Natural killer cell (primary cell): ENCODE data around the gene REXO4. TPM values are rescaled to one million over a fixed set of nuclear protein-coding genes. Genes with fewer than 3 reads are reported as not detected.

Experiments
- ATAC-seq, 3 donors: fragments of 150-1000 bp in 2 of 3; fragments of 200-7000 bp in 1 of 3; cut with Tn5 transposase; 1 replicate in 1 of 3; 2 replicates in 2 of 3; pipeline ENCODE4 v1.10.0; 2021; ENCODE audit warnings: mild to moderate bottlenecking in 2 of 3, moderate library complexity in 2 of 3
- DNase-seq, 2 donors: peaks; one replicate each; pipeline versions ENCODE4 v3.0.0 to v3.0.0-alpha.2; 2013 to 2021; ENCODE audit warnings: mixed read lengths in 1 of 2
- H3K27ac ChIP-seq: one replicate; pipeline ENCODE4 v1.5.1; 2013; ENCODE audit warnings: mild to moderate bottlenecking, low read length
- H3K27me3 ChIP-seq: one replicate; pipeline ENCODE4 v1.6.1; 2013; ENCODE audit warnings: low read length; ENCODE audit not compliant: control insufficient read depth, insufficient read depth
- H3K36me3 ChIP-seq: one replicate; pipeline ENCODE4 v1.6.1; 2013; ENCODE audit warnings: low read length; ENCODE audit not compliant: control insufficient read depth, insufficient read depth
- H3K4me1 ChIP-seq: one replicate; pipeline ENCODE4 v1.6.1; 2013; ENCODE audit warnings: low read length; ENCODE audit not compliant: control insufficient read depth, insufficient read depth
- H3K4me3 ChIP-seq: one replicate; pipeline ENCODE4 v1.5.1; 2013; ENCODE audit warnings: low read length
- H3K9me3 ChIP-seq: one replicate; pipeline ENCODE4 v1.6.1; 2013; ENCODE audit warnings: low read length; ENCODE audit not compliant: control insufficient read depth, insufficient read depth
- H3K27ac Mint-ChIP-seq, 2 donors: one replicate each; pipeline ENCODE4 v1.8.0; 2022; ENCODE audit warnings: mild to moderate bottlenecking in 2 of 2, mixed read lengths in 2 of 2, moderate library complexity in 1 of 2
- H3K27me3 Mint-ChIP-seq, 2 donors: one replicate each; pipeline ENCODE4 v1.8.0; 2022; ENCODE audit warnings: low read depth in 2 of 2, mixed read lengths in 2 of 2
- H3K36me3 Mint-ChIP-seq: one replicate; pipeline ENCODE4 v1.8.0; 2022; ENCODE audit warnings: mixed read lengths
- H3K4me1 Mint-ChIP-seq, 2 donors: one replicate each; pipeline ENCODE4 v1.8.0; 2022; ENCODE audit warnings: mixed read lengths in 2 of 2
- H3K4me3 Mint-ChIP-seq: one replicate; pipeline ENCODE4 v1.8.0; 2022; ENCODE audit warnings: mild to moderate bottlenecking, moderate library complexity, mixed read lengths
- H3K9me3 Mint-ChIP-seq, 2 donors: one replicate each; pipeline ENCODE4 v1.8.0; 2022; ENCODE audit warnings: mixed read lengths in 2 of 2
- CTCF ChIP-seq: fragments of 200-600 bp; IDR thresholded peaks from one replicate; pipeline ENCODE4 v1.8.0; 2022; ENCODE audit warnings: antibody characterized with exemption
- WGBS: methylation state at CpG from one replicate; pipeline ENCODE4 v1.1.7; 2013; ENCODE audit warnings: missing lambda C conversion rate; ENCODE audit not compliant: insufficient coverage; 5-methylcytosine and 5-hydroxymethylcytosine counted together
- intact Hi-C: fragments of 100-400 bp; cut with micrococcal nuclease; formaldehyde crosslinking; loops from one replicate; pipeline ENCODE4 v1.14.2; 2022
- total RNA-seq, 4 donors: library from RNA; stranded (reverse); fragments of 120-200 nt in 1 of 4; gene quantifications; one replicate each; pipeline versions ENCODE4 v1.2.3 to v1.2.4, GENCODE V29; 2013 to 2022

Gene REXO4
- total RNA-seq, 3 donors from 2014 or later (not counting 1 experiment from before 2014, with no cell fraction given), result 14.2 to 21.6 (median 18.8) TPM

- Histone ChIP-seq H3K36me3 (peaks cover 8% of the 10 kb centered on the region), H3K27ac (peak overlapping the region; percentile 75), H3K27me3 (no peaks in the 10 kb centered on the region), H3K9me3 (no peaks in the 10 kb centered on the region), H3K4me1 (peaks cover 55% of the 10 kb centered on the region), H3K4me3 (peak overlapping the region; percentile 72)
- DNase-seq (peak in 1 of 2 donors; percentile 38), ATAC-seq (peak in 1 of 3 donors; percentile 2)
- H3K36me3 Mint-ChIP-seq, result no peaks in the 10 kb centered on the region
- whole genome bisulfite sequencing, result under 1% methylated on average over 39 of the region's 39 CpGs
- H3K4me1 Mint-ChIP-seq, result peaks cover 35 to 42% of the 10 kb centered on the region in 2 donors
- H3K27me3 Mint-ChIP-seq, result no peaks in the 10 kb centered on the region
- no peaks in the 10 kb centered on the region for H3K9me3 Mint-ChIP-seq
- TF ChIP-seq CTCF, result no peak
- peak overlapping the region; percentile 95 to 96 for H3K27ac Mint-ChIP-seq
- intact Hi-C loops, result loop anchor here (10.0 kb wide), 1 partner anchor 190 kb away; no protein-coding TSS in a partner anchor
- H3K4me3 Mint-ChIP-seq, result peak overlapping the region; percentile 96
Observed at GRCh38 chr9:133375116-133375723, 42.6 kb downstream of the REXO4 start.

- no peaks in the 10 kb centered on the region for H3K27me3 Mint-ChIP-seq
- peak overlapping the region; percentile 75 for H3K27ac ChIP-seq
- WGBS, result 15% methylated on average over 11 of the region's 12 CpGs
- no peaks in the 10 kb centered on the region for H3K9me3 ChIP-seq
- peak overlapping the region; percentile 96 for H3K4me3 Mint-ChIP-seq
- peak overlapping the region; percentile 95 to 96 for H3K27ac Mint-ChIP-seq
- H3K27me3 ChIP-seq, result no peaks in the 10 kb centered on the region
- intact Hi-C loops, result loop anchor here (10.0 kb wide), 1 partner anchor 190 kb away; no protein-coding TSS in a partner anchor
- H3K9me3 Mint-ChIP-seq, result no peaks in the 10 kb centered on the region
- peaks cover 60% of the 10 kb centered on the region for H3K4me1 ChIP-seq
- DNase-seq (peak in 1 of 2 donors; percentile 67), ATAC-seq (peak in 1 of 3 donors; percentile 24)
- no peak for TF ChIP-seq CTCF
- H3K4me3 ChIP-seq, result peak overlapping the region; percentile 72
- H3K4me1 Mint-ChIP-seq, result peaks cover 41 to 47% of the 10 kb centered on the region in 2 donors
- peaks cover 12% of the 10 kb centered on the region for H3K36me3 ChIP-seq
- no peaks in the 10 kb centered on the region for H3K36me3 Mint-ChIP-seq
Observed at GRCh38 chr9:133374612-133375115, 43.1 kb downstream of the REXO4 start.

- Histone ChIP-seq H3K4me3 (no peak overlapping the region), H3K27me3 (no peaks in the 10 kb centered on the region), H3K4me1 (peaks cover 85% of the 10 kb centered on the region), H3K9me3 (no peaks in the 10 kb centered on the region), H3K36me3 (peaks cover 17% of the 10 kb centered on the region), H3K27ac (peak overlapping the region; percentile 89)
- Mint-ChIP-seq H3K36me3 (no peaks in the 10 kb centered on the region), H3K27me3 (no peaks in the 10 kb centered on the region), H3K4me3 (peak overlapping the region; percentile 85), H3K4me1 (peaks cover 65 to 72% of the 10 kb centered on the region in 2 donors), H3K9me3 (no peaks in the 10 kb centered on the region), H3K27ac (peak overlapping the region; percentile 90 to 96)
- WGBS, result 65% methylated on average over 7 of the region's 7 CpGs
- ATAC-seq (no peak), DNase-seq (no peak)
- no peak for TF ChIP-seq CTCF
- intact Hi-C loops, result loop anchor here (10.0 kb wide), 1 partner anchor 187 kb away; no protein-coding TSS in a partner anchor
Observed at GRCh38 chr9:133372144-133372543, 45.7 kb downstream of the REXO4 start.
